ENCODE measurements around the gene RGS8. TPM values are rescaled to one million over a fixed set of nuclear protein-coding genes. Genes with fewer than 3 reads are reported as not detected.

RGS8 gene
- total RNA-seq, 2 experiments from 2014 or later, result not detected

DNA sequence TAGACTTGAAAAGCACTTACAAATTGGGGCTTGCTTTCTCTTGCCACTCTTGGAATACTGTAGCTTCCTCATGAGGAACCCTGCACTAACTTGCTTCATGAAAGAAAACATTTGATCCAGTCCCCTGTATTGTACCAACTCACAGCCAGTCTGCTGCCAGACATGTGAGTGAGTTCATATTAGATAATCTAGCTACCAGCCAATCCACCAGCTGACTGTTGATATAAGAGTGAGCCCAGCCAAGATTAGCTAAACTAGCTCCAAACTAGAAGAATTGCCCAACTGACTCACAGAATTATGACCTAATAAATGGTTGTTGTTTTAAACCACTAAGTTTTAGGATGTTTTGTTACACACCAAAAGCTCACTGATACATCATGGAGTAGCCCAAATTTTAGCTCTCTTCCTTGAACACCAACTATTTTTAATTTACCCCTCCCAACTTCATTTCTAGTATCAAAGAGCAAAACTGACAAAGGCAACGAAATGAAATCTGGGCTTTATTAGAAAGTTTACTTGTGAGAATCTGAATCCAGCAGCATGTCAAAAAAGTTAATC, 6.6 kb upstream of the RGS8 start:
- ATAC-seq (no peak), DNase-seq (no peak)
- CTCF ChIA-PET, result interaction anchor here (1.7 kb wide), 1 partner anchor 93 kb away, joined by 4 read pairs; no protein-coding TSS in a partner anchor
- H3K4me3 Mint-ChIP-seq, result no peak overlapping the region
- H3K27ac Mint-ChIP-seq, result no peak overlapping the region
- peaks cover 21% of the 10 kb centered on the region for H3K27me3 Mint-ChIP-seq
- peaks cover 3% of the 10 kb centered on the region for H3K36me3 Mint-ChIP-seq
- no peaks in the 10 kb centered on the region for H3K4me1 Mint-ChIP-seq
- peaks cover 2% of the 10 kb centered on the region for H3K9me3 Mint-ChIP-seq (ENCODE audit: low read depth)

DNA sequence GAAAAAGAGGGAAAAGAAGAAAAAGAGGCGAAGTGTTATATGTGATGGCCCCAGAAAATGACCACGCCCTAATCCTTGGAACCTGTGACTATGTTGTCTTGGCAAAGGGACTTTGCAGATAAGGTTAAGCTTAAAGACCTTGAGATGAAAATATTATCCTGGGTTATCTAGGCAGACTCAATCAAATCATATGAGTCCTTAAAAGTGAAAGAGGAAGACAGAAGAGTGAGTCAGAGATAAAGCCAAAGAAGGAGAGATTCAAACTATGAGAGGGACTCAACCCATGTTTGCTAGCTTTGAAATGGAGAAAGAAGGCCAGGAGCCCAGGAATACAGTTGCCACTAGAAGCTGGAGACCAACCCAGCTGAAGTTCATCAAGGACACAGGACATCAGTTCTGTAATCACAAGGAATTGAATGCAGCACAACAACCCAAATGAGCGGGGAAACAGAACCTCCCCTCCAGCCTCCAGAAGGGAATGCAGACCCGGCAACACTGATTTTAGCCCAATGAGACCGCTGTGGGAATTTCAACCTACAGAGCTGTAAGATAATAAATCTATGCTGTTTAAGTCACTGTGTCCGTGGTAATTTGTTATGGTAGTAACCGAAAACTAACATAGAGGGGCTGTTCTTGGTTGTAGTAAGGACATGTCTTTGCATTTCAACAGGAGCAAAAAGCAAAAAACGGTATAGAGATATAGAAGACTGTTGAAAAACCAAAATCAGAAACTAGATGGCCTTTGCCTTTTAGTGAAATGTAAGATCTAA, 4.2 kb upstream of the RGS8 start:
- no peaks in the 10 kb centered on the region for H3K4me1 Mint-ChIP-seq
- CTCF ChIA-PET, result interaction anchor here (0.8 to 1.1 kb wide), 2 partner anchors 11 to 12 kb away, joined by 3 to 4 read pairs; no protein-coding TSS in a partner anchor
- ATAC-seq (no peak), DNase-seq (no peak)
- H3K4me3 Mint-ChIP-seq, result no peak overlapping the region
- H3K9me3 Mint-ChIP-seq (ENCODE audit: low read depth), result peaks cover 2% of the 10 kb centered on the region
- H3K27me3 Mint-ChIP-seq, result peaks cover 25% of the 10 kb centered on the region
- H3K27ac Mint-ChIP-seq, result no peak overlapping the region
- H3K36me3 Mint-ChIP-seq, result peaks cover 3% of the 10 kb centered on the region

GRCh38 chr1:182687361-182687760, 3.0 kb upstream of the RGS8 start:
- Mint-ChIP-seq H3K27ac (no peak overlapping the region), H3K4me1 (no peaks in the 10 kb centered on the region), H3K4me3 (no peak overlapping the region), H3K27me3 (peaks cover 35% of the 10 kb centered on the region), H3K9me3 (ENCODE audit: low read depth) (no peaks in the 10 kb centered on the region), H3K36me3 (no peaks in the 10 kb centered on the region)
- ATAC-seq, result no peak
- no peak for DNase-seq
- CTCF ChIA-PET, result no interaction called here

GRCh38 chr1:182686446-182686845, 2.1 kb upstream of the RGS8 start:
- Mint-ChIP-seq H3K9me3 (ENCODE audit: low read depth) (no peaks in the 10 kb centered on the region), H3K27ac (no peak overlapping the region), H3K27me3 (peaks cover 40% of the 10 kb centered on the region), H3K4me1 (peaks cover 1% of the 10 kb centered on the region), H3K4me3 (no peak overlapping the region), H3K36me3 (no peaks in the 10 kb centered on the region)
- no peak for DNase-seq
- CTCF ChIA-PET, result no interaction called here
- no peak for ATAC-seq

GRCh38 chr1:182685215-182685614, 828 bp upstream of the RGS8 start:
- Mint-ChIP-seq H3K36me3 (no peaks in the 10 kb centered on the region), H3K9me3 (ENCODE audit: low read depth) (no peaks in the 10 kb centered on the region), H3K27me3 (peaks cover 34% of the 10 kb centered on the region), H3K4me3 (no peak overlapping the region), H3K4me1 (peaks cover 13% of the 10 kb centered on the region), H3K27ac (no peak overlapping the region)
- ATAC-seq (no peak), DNase-seq (no peak)
- CTCF ChIA-PET, result interaction anchor here (1.6 kb wide), 1 partner anchor 97 kb away, joined by 3 read pairs; no protein-coding TSS in a partner anchor

DNA sequence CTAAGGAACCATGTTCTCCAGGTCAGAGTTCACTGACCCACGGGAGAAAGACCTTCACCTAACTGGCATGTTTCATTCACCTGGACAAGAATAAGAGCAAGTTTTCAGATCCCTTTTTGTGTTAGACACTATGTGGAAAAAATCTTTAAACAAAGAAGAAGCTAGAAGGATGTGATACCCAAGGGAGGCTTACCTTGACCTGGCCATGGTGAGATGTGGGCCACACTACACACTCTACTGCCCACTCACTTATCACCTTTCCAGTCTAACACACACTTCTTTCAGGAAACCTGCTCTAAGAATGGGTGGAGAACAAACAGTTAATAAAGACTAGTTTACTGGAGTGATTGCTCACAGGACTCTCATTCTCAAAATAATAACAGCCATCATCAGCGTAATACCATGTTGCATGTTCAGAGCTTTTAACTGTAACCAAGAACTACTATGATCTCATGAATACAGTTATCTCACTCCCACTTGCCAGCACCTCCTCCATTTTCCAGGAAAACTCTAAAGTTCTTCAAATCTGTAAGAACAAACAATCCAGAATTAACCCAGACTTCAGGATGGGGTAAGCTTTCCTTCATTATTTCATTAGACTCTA, 1.4 kb downstream of the RGS8 start:
- CTCF ChIA-PET, result interaction anchor here (1.8 kb wide), 1 partner anchor 87 kb away, joined by 6 read pairs; no protein-coding TSS in a partner anchor
- ATAC-seq (no peak), DNase-seq (no peak)
- Mint-ChIP-seq H3K9me3 (ENCODE audit: low read depth) (no peaks in the 10 kb centered on the region), H3K36me3 (no peaks in the 10 kb centered on the region), H3K4me1 (peaks cover 16% of the 10 kb centered on the region), H3K27me3 (peaks cover 28% of the 10 kb centered on the region), H3K4me3 (no peak overlapping the region), H3K27ac (no peak overlapping the region)

GRCh38 chr1:182682406-182682805, 2.0 kb downstream of the RGS8 start:
- Mint-ChIP-seq H3K36me3 (no peaks in the 10 kb centered on the region), H3K9me3 (ENCODE audit: low read depth) (no peaks in the 10 kb centered on the region), H3K4me3 (no peak overlapping the region), H3K4me1 (peaks cover 18% of the 10 kb centered on the region), H3K27me3 (peaks cover 28% of the 10 kb centered on the region), H3K27ac (no peak overlapping the region)
- DNase-seq, result no peak
- ATAC-seq, result no peak
- CTCF ChIA-PET, result interaction anchor here (1.8 kb wide), 1 partner anchor 86 kb away, joined by 6 read pairs; no protein-coding TSS in a partner anchor

DNA sequence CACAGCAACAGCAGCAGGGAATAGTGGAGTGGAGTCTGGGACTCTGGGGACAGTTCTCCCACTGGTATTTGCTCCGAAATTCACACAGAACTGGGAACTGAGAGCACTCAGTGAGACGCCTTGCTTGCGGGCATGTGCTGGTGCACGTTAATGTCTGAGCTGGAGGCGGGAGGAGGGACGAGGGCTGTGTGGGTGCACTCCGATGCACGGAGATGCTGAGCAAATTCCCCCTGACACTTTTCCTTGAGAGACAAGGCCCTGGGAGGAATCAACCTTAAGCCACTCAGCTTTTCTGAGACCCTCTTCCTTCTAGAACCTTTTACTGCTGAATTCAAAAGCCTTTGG, 2.8 kb downstream of the RGS8 start:
- H3K9me3 Mint-ChIP-seq (ENCODE audit: low read depth), result no peaks in the 10 kb centered on the region
- no peaks in the 10 kb centered on the region for H3K36me3 Mint-ChIP-seq
- H3K27me3 Mint-ChIP-seq, result peaks cover 31% of the 10 kb centered on the region
- CTCF ChIA-PET, result no interaction called here
- peaks cover 18% of the 10 kb centered on the region for H3K4me1 Mint-ChIP-seq
- no peak for ATAC-seq
- DNase-seq, result no peak
- H3K4me3 Mint-ChIP-seq, result no peak overlapping the region
- no peak overlapping the region for H3K27ac Mint-ChIP-seq

DNA sequence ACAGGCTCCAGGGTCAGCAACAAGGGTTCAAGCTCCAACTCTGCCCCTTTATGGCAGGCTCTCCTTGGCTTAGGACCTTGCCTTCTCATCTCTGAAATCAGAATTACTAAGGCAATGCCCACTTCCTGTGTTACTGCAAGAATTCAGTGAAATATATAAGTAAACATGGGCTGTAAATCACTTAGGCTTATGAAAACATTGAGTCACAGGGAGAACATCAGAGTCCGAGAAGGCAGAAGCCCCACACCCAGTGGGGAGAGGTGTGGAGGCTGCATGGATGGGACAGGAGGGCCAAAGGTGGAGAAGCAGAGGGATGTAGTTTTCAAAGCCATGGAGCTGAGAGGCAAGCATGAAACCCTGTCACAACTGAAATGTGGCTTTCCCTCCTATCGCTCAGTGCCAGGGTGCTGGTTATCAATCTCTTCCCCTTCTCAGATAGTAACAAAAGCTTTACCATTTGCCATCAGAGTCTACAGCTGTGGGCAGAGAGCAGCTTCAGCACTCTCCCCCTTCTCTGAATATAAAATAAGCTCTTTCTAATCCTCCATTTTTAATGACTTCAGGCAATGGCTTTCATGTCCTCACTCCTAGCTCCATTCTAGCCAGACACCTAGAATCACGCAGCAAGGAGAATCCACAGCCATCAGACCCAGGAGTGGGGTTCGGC, 3.4 kb downstream of the RGS8 start:
- no peak for DNase-seq
- ATAC-seq, result peak; percentile 51

DNA sequence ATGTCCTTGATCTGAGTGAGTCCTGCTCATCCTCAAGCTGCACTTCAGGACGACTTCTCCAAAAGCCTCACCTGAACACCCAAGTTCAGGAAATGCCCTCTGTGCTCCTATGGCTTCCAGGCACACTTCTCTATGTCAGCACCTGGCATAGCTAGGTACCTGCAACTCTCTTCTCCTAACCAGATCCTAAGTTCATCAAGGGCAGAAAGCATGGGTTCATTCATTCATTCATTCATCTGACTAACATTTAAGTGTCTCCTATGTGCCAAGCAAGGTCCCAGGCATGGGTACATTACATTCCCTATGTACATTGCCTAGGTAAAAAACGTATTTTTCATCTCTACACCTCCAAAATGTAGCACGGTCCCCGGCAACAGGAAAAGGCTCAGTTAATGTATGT, 4.0 kb downstream of the RGS8 start:
- peaks cover 18% of the 10 kb centered on the region for H3K4me1 Mint-ChIP-seq
- H3K27me3 Mint-ChIP-seq, result peaks cover 34% of the 10 kb centered on the region
- H3K4me3 Mint-ChIP-seq, result no peak overlapping the region
- ATAC-seq, result peak; percentile 20
- CTCF ChIA-PET, result no interaction called here
- H3K9me3 Mint-ChIP-seq (ENCODE audit: low read depth), result no peaks in the 10 kb centered on the region
- H3K36me3 Mint-ChIP-seq, result no peaks in the 10 kb centered on the region
- H3K27ac Mint-ChIP-seq, result no peak overlapping the region
- no peak for DNase-seq

More for the DNA sequence above, 3.4 kb downstream of the RGS8 start:
- Mint-ChIP-seq H3K36me3 (no peaks in the 10 kb centered on the region), H3K4me1 (peaks cover 18% of the 10 kb centered on the region), H3K27ac (no peak overlapping the region), H3K4me3 (no peak overlapping the region), H3K27me3 (peaks cover 34% of the 10 kb centered on the region), H3K9me3 (ENCODE audit: low read depth) (no peaks in the 10 kb centered on the region)
- CTCF ChIA-PET, result no interaction called here

- no peak for ATAC-seq
- DNase-seq, result no peak
- no peak overlapping the region for H3K4me3 Mint-ChIP-seq
- no peak overlapping the region for H3K27ac Mint-ChIP-seq
- no peaks in the 10 kb centered on the region for H3K36me3 Mint-ChIP-seq
- peaks cover 41% of the 10 kb centered on the region for H3K27me3 Mint-ChIP-seq
- CTCF ChIA-PET, result no interaction called here
- H3K4me1 Mint-ChIP-seq, result peaks cover 18% of the 10 kb centered on the region
- H3K9me3 Mint-ChIP-seq (ENCODE audit: low read depth), result no peaks in the 10 kb centered on the region
These were observed 4.7 kb downstream of the RGS8 start for GRCh38 chr1:182679684-182680083.

GRCh38 chr1:182677397-182678098, 6.8 kb downstream of the RGS8 start:
- H3K9me3 Mint-ChIP-seq (ENCODE audit: low read depth), result no peaks in the 10 kb centered on the region
- H3K4me1 Mint-ChIP-seq, result peaks cover 18% of the 10 kb centered on the region
- H3K27me3 Mint-ChIP-seq, result peaks cover 41% of the 10 kb centered on the region
- CTCF ChIA-PET, result interaction anchor here (1.3 to 1.4 kb wide), 3 partner anchors 11 to 83 kb away, joined by 3 to 4 read pairs (median 4); no protein-coding TSS in a partner anchor
- H3K4me3 Mint-ChIP-seq, result no peak overlapping the region
- H3K36me3 Mint-ChIP-seq, result no peaks in the 10 kb centered on the region
- DNase-seq, result no peak
- no peak for ATAC-seq
- no peak overlapping the region for H3K27ac Mint-ChIP-seq

DNA sequence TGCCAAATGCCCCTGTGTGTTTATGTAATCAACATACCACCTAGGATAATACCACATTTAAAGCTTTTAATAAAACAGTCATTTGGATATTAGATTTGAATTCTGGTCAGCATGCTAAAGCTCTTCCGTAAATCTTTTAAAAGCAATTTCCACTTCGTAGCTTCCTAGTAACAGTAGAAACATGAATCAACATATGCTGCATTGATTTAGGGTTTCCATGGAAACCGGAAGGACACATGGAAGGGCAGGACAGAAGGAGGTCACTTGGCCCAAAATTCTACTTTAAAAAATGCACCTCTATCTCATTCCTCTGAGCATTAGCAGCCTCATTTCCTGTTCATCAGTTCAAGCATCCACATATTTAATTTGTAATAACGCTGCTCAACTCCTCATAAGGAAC, 8.1 kb downstream of the RGS8 start:
- CTCF ChIA-PET, result interaction anchor here (0.7 kb wide), 1 partner anchor 75 kb away, joined by 3 read pairs; no protein-coding TSS in a partner anchor
- H3K36me3 Mint-ChIP-seq, result no peaks in the 10 kb centered on the region
- no peak for ATAC-seq

More for the DNA sequence above, 8.1 kb downstream of the RGS8 start:
- Mint-ChIP-seq H3K4me1 (peaks cover 15% of the 10 kb centered on the region), H3K9me3 (ENCODE audit: low read depth) (no peaks in the 10 kb centered on the region), H3K4me3 (no peak overlapping the region), H3K27me3 (peaks cover 49% of the 10 kb centered on the region), H3K27ac (no peak overlapping the region)
- DNase-seq, result no peak

Data from activated CD8-positive, alpha-beta memory T cell treated with anti-CD3 and anti-CD28 coated beads, Interleukin-2, amount 10 ng/mL, durations not matched to agents 7 days and 5 days (primary cell).